Measurements from ENCODE around the gene LAG3.

LAG3 gene

DNA sequence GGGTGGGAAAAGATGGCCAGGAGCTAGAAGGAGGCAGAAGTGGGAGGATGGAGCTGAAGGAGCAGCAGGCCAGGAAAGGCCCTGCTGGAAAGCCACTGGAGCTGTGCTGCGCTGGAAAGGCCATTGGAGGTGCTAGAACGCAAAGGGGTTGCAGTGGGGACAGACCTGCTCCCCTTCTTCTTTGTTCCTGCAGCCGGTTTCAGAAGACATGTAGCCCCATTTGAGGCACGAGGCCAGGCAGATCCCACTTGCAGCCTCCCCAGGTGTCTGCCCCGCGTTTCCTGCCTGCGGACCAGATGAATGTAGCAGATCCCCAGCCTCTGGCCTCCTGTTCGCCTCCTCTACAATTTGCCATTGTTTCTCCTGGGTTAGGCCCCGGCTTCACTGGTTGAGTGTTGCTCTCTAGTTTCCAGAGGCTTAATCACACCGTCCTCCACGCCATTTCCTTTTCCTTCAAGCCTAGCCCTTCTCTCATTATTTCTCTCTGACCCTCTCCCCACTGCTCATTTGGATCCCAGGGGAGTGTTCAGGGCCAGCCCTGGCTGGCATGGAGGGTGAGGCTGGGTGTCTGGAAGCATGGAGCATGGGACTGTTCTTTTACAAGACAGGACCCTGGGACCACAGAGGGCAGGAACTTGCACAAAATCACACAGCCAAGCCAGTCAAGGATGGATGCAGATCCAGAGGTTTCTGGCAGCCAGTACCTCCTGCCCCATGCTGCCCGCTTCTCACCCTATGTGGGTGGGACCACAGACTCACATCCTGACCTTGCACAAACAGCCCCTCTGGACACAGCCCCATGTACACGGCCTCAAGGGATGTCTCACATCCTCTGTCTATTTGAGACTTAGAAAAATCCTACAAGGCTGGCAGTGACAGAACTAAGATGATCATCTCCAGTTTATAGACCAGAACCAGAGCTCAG is 47.0 kb downstream of the LAG3 start:
- TF ChIP-seq CTCF (conservative IDR thresholded peaks at IDR 0.05; ENCODE audit: low read length), result no peak
- H3K4me3 ChIP-seq (ENCODE audit: low read length), result no peak overlapping the region
- DNase-seq (ENCODE audit: low read depth), result no peak

- H3K4me3 ChIP-seq (ENCODE audit: low read length), result no peak overlapping the region
- no peak for DNase-seq (ENCODE audit: low read depth)
- no peak for TF ChIP-seq CTCF (conservative IDR thresholded peaks at IDR 0.05; ENCODE audit: low read length)
These were observed 47.8 kb downstream of the LAG3 start for GRCh38 chr12:6820166-6820565.

- no peak for TF ChIP-seq CTCF (conservative IDR thresholded peaks at IDR 0.05; ENCODE audit: low read length)
- peak within 1 kb of the TSS; percentile 58 for H3K4me3 ChIP-seq (ENCODE audit: low read length)
- peak; percentile 33 for DNase-seq (ENCODE audit: low read depth)
These were observed 49.5 kb downstream of the LAG3 start, which contains the start of gene GPR162 for GRCh38 chr12:6821591-6822425. GPR162 (plus strand) TSS chr12:6821821; CDS start chr12:6823899, 2,078 bp downstream.

DNA sequence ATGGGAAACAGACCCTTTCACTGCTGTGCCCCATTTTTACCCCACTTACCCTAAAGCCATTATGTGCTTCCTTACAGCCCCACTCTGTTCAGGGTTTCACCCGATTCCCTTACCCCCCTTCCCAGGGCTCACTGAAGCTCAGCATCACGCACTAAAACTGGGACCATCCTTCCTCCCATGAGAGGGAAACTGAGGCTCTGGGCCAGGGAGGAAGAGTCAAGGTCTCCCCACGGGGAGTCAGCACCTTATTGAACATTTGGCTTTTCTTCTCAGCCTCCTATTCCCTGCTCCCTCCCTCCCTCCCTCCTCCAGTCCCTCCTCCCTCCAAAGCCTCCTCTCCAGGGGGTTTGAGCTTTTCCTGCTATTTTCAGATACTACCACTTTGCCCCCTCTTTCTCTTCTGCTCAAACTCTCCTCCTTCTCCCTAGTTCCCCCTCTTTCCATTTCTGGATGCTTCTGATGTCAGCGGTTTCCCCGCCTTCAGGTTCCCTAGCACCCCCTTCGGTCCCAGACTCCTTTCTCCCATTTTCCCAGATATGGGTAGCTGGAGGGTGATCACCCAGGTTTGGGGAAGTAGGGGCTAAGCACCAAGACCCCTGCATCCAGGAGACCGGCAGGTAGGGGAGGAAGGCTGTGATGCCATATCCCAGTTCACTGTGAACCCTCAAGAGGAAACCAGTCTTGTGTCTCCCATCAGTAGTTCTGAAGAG is 50.3 kb downstream of the LAG3 start:
- DNase-seq (ENCODE audit: low read depth), result no peak
- H3K4me3 ChIP-seq (ENCODE audit: low read length), result peak overlapping the region; percentile 58

GRCh38 chr12:6823182-6824084 is 51.1 kb downstream of the LAG3 start:
- TF ChIP-seq CTCF (conservative IDR thresholded peaks at IDR 0.05; ENCODE audit: low read length), result no peak
- DNase-seq (ENCODE audit: low read depth), result no peak
- H3K4me3 ChIP-seq (ENCODE audit: low read length), result no peak overlapping the region

More for the DNA sequence above, 50.3 kb downstream of the LAG3 start:
- no peak for TF ChIP-seq CTCF (conservative IDR thresholded peaks at IDR 0.05; ENCODE audit: low read length)
